Hematopoietic multipotent progenitor cell treated with erythropoietin and hydrocortisone succinate and interleukin-3 and kit ligand, for 6 days (in vitro differentiated cells): ENCODE data around the gene PRKD2.
A peak's percentile ranks its signal among the peaks of the same experiment; 100 is the strongest.

Source experiments
- DNase-seq: peaks from one replicate; pipeline ENCODE4 v3.0.0-alpha.2; 2015

PRKD2 gene

GRCh38 chr19:46629546-46630025, 87.3 kb downstream of the PRKD2 start:
- peak; percentile 94 for DNase-seq

GRCh38 chr19:46628970-46629369, 87.9 kb downstream of the PRKD2 start:
- DNase-seq, result peak; percentile 82

- DNase-seq, result no peak
These were observed 90.5 kb downstream of the PRKD2 start for GRCh38 chr19:46626446-46626845.

DNA sequence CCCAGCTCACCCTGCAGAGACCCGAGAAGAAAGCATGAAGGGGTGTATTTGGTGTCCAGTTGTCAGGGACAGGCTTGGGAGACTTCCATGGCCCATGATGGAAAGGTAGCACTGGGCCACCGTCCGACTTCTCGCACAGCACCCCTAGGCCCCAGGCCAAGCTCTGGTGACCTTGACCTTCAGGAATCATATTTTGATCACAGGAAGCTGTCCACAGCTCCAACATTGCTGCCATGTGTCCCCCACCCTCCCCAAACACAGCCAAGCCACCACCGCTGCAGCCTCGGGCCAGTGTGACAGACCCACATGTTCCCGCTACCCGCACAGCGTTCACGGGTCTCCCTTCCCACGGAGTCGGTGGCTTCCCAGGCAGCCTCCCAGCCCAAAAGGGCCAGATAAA, 91.2 kb downstream of the PRKD2 start:
- no peak for DNase-seq

GRCh38 chr19:46624958-46625661, 91.8 kb downstream of the PRKD2 start, which contains the start of gene PTGIR:
Gene PTGIR, minus strand, starts transcription at chr19:46625089. Its CDS starts 864 bp downstream, at chr19:46624225.
- DNase-seq, result peak; percentile 61
